Transverse colon (tissue), 4 donors: ENCODE measurements around the gene KIN. TPM values are rescaled to one million over a fixed set of nuclear protein-coding genes. Genes with fewer than 3 reads are reported as not detected.
"Not testable (repeated sequence)": the region's sequence is repeated elsewhere in the genome, so short reads cannot be mapped to it uniquely, and the experiment has no call there.

Source experiments
- DNase-seq: peaks from one replicate; pipeline ENCODE4 v3.0.0-alpha.2; 2019
- H3K27ac ChIP-seq, 4 donors: fragments of 200-600 bp; sonication (generic); 2 replicates each; pipeline ENCODE4 v1.5.1; 2016 to 2018; ENCODE audit warnings: inconsistent platforms in 4 of 4
- H3K27me3 ChIP-seq: fragments of 200-600 bp; sonication (generic); 2 replicates; pipeline ENCODE4 v1.5.1; 2017; ENCODE audit warnings: inconsistent platforms
- H3K36me3 ChIP-seq, 4 donors: fragments of 200-600 bp; sonication (generic); 2 replicates each; pipeline ENCODE4 v1.5.1; 2017 to 2019; ENCODE audit warnings: inconsistent platforms in 4 of 4
- H3K4me1 ChIP-seq, 4 donors: fragments of 200-600 bp; sonication (generic); 2 replicates each; pipeline ENCODE4 v1.5.1; 2017 to 2020; ENCODE audit warnings: inconsistent platforms in 4 of 4
- H3K4me3 ChIP-seq, 4 donors: fragments of 200-600 bp; sonication (generic); 1 replicate in 1 of 4; 2 replicates in 3 of 4; pipeline versions ENCODE4 v1.5.1 to v1.6.1; 2017 to 2019; ENCODE audit warnings: inconsistent platforms in 4 of 4
- H3K9me3 ChIP-seq, 2 donors: fragments of 200-600 bp; sonication (generic); 2 replicates each; pipeline ENCODE4 v1.5.1; 2017 to 2019; ENCODE audit warnings: inconsistent platforms in 2 of 2
- EP300 ChIP-seq: sonication (generic); formaldehyde crosslinking; IDR thresholded peaks from one replicate; pipeline ENCODE4 v1.6.1; 2017; ENCODE audit warnings: antibody characterized with exemption, low read depth
- POLR2A ChIP-seq: fragments of 450-650 bp; IDR thresholded peaks from one replicate; pipeline ENCODE4 v1.6.1; 2016; ENCODE audit warnings: antibody characterized with exemption, mild to moderate bottlenecking, moderate library complexity
- POLR2AphosphoS5 ChIP-seq, 3 donors: sonication (generic); formaldehyde crosslinking; IDR thresholded peaks; one replicate each; pipeline ENCODE4 v1.6.1; 2016; ENCODE audit warnings: antibody characterized with exemption in 3 of 3
- WGBS, 2 donors: methylation state at CpG; one replicate each; pipeline ENCODE4 v1.1.5; 2018; ENCODE audit warnings: low coverage in 1 of 2; 5-methylcytosine and 5-hydroxymethylcytosine counted together
- in situ Hi-C, 4 donors: fragments of 200-750 bp; cut with MboI; loops; one replicate each; pipeline versions ENCODE4 v1.15.0 to v1.15.1; 2017; ENCODE audit warnings: low sequenced_read_pairs in 3 of 4, low pct_ligation_motif_present in 1 of 4, low pct_unique_long_range_greater_than_20kb in 1 of 4
- intact Hi-C: fragments of 100-400 bp; cut with DNase I; formaldehyde crosslinking; loops from one replicate; pipeline ENCODE4 v1.15.1; 2023; ENCODE audit warnings: low total_unique reads
- total RNA-seq, 4 donors: library from RNA; depleted of rRNA; stranded (reverse); fragments of >200 nt; gene quantifications; one replicate each; pipeline ENCODE4 v1.1.0, GENCODE V29; 2016
- TF ChIP-seq, protein P1 (sequence below), 5 experiments: fragments of 200-600 bp in 3 of 5; fragments of 450-650 bp in 2 of 5; sonication (generic) in 3 of 5; IDR thresholded peaks; 1 replicate in 2 of 5; 2 replicates in 3 of 5; pipeline ENCODE4 v1.5.1; 2016 to 2017; ENCODE audit warnings: antibody characterized with exemption in 5 of 5, inconsistent platforms in 3 of 5, mild to moderate bottlenecking in 2 of 5, moderate library complexity in 1 of 5

The KIN gene
- total RNA-seq, 4 donors from 2014 or later = 1.8 to 10.8 (median 5.5) TPM

DNA sequence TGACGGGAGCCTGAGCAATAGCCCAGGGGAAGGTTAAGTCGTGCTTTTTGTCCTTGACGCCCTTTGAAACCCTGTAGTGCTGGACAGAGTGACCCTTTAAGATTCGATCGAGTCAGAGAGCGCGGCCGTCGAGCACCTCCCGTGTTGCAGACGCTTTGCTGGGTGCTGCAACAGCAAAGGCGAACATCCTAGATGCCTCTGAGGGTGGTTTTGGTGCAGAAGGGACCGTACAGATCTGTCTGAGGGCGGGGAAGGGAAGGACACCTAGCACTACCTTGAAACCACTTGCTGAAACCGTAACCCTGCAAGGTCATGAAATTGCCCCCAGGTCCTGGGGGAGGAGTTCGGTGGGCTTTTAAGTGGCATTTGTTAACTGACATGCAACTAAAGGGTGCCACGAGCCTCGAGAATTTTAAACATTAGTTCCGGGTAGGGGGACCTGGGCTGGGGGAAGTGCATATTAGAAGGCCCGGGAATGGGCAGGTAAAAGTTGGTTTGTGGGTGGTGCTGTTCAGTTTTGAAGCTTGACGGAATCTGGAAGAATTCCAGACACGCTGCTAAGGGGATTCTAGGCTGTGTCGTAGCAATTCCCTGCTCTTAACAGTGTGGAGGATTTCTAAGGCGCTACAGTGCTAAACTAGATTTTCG lies 970 bp upstream of the KIN start:
- intact Hi-C loops = no loop called here
- DNase-seq = no peak
- in situ Hi-C loops = no loop called here

DNA sequence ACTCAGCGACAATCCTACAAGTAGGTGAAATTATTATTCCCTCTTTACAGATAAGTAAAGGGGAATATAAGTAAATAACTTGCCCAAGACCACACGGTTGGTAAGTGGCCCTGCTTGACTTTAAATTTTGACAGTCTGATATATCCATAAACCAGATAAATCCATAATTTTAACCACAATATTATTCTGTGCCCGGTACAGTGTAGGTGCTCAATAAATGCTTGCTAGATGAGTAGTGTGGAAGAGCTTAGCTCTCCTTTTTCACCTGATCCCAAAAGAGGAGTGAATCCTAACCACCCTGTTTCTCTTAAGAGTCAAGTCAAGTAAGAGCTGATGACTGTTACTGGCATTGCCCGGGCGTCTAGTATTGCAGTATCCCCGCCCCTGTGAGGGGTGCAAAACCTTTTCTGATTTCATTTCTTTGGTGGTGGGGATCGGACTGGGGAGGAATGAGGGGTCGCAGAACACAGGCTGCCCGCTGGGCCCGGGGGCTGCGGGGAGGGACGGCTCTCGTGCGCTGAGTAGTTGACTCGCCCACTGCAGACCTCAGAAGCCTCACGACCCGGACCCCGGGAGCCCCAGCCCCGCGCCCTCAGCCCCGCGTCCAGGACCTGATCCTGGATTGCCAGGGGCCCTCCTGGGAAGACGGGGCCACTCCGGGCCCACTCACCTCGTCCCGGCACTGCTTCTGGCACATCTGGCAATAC lies 490 bp downstream of the KIN start:
- intact Hi-C loops = no loop called here
- Histone ChIP-seq H3K36me3 (no peaks in the 10 kb centered on the region), H3K9me3 (no peaks in the 10 kb centered on the region), H3K4me3 (peak overlapping the region; percentile 66 to 98 (median 92)), H3K27ac (peak overlapping the region; percentile 88 to 93 (median 91)), H3K27me3 (no peaks in the 10 kb centered on the region), H3K4me1 (peaks cover 24 to 47% (median 39%) of the 10 kb centered on the region in 4 donors)
- no peak for DNase-seq
- 3% methylated on average over 18 of the region's 26 CpGs; no CpG with 5 or more reads in 1 of the 2 donors for WGBS, 2 donors
- in situ Hi-C loops = no loop called here
- TF ChIP-seq, protein P1, sequence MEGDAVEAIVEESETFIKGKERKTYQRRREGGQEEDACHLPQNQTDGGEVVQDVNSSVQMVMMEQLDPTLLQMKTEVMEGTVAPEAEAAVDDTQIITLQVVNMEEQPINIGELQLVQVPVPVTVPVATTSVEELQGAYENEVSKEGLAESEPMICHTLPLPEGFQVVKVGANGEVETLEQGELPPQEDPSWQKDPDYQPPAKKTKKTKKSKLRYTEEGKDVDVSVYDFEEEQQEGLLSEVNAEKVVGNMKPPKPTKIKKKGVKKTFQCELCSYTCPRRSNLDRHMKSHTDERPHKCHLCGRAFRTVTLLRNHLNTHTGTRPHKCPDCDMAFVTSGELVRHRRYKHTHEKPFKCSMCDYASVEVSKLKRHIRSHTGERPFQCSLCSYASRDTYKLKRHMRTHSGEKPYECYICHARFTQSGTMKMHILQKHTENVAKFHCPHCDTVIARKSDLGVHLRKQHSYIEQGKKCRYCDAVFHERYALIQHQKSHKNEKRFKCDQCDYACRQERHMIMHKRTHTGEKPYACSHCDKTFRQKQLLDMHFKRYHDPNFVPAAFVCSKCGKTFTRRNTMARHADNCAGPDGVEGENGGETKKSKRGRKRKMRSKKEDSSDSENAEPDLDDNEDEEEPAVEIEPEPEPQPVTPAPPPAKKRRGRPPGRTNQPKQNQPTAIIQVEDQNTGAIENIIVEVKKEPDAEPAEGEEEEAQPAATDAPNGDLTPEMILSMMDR (IDR thresholded peaks at IDR 0.05) = no peak
- TF ChIP-seq EP300 = no peak
- TF ChIP-seq POLR2AphosphoS5 (IDR thresholded peaks at IDR 0.05) = no peak
- TF ChIP-seq POLR2A = no peak

More for the DNA sequence above, 970 bp upstream of the KIN start:
- Histone ChIP-seq H3K4me1 (peaks cover 24 to 62% (median 53%) of the 10 kb centered on the region in 4 donors), H3K27me3 (no peaks in the 10 kb centered on the region), H3K36me3 (no peaks in the 10 kb centered on the region), H3K4me3 (peak overlapping the region; percentile 81 to 98 (median 92)), H3K27ac (peak overlapping the region; percentile 88 to 93 (median 91)), H3K9me3 (no peaks in the 10 kb centered on the region)
- TF ChIP-seq POLR2AphosphoS5 (IDR thresholded peaks at IDR 0.05) = no peak
- 2 to 3% methylated on average over 6 to 25 of the region's 25 CpGs for WGBS, 2 donors

DNA sequence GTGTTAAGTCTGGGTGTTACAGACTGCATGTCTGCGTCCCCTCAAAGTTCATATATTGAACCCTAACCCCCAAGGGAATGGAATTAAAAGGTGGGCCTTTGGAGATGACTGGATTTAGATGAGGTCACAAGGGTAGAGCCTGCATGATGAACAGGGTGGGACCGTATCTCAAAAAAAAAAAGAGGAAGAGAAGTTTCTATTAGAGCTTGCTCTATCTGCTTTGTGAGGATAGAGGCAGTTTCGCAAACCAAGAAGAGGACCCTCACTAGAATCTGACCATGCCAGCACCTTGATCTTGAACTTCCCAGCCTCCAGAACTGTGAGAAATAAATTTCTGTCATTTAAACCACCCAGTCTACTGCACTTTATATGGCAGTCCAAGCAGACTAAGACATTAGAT lies 1.4 kb downstream of the KIN start:
- in situ Hi-C loops (no loop called here), intact Hi-C loops (no loop called here)
- Histone ChIP-seq H3K27me3 (no peaks in the 10 kb centered on the region), H3K27ac (no peak overlapping the region), H3K4me1 (peaks cover 24 to 38% (median 32%) of the 10 kb centered on the region in 4 donors), H3K9me3 (no peaks in the 10 kb centered on the region), H3K36me3 (peaks cover 0 to 4% (median 0%) of the 10 kb centered on the region in 4 donors), H3K4me3 (peak overlapping the region in 1 of 4 donors; percentile 98)
- TF ChIP-seq EP300 (no peak), POLR2AphosphoS5 (IDR thresholded peaks at IDR 0.05) (no peak), POLR2A (no peak)
- TF ChIP-seq, protein P1 (IDR thresholded peaks at IDR 0.05) = no peak
- DNase-seq = no peak
- 75 to 78% methylated on average over 2 to 3 of the region's 3 CpGs for WGBS, 2 donors

DNA sequence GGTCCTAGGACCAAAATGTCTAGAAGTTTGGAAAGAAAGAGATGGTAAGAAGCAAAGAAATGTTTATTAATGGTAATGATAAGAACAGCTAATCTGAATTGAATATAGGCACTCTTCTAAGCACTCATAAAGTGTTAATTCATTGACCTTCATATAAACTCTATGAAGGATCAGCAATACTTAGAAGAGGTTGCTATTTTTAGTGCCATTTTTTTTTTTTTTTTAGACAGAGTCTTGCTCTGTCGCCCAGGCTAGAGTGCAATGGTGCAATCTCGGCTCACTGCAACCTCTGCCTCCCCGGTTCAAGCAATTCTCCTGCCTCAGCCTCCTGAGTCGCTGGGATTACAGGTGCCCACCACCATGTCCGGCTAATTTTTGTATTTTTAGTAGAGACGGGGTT lies 5.6 kb downstream of the KIN start:
- H3K9me3 ChIP-seq, H3K27me3 ChIP-seq, DNase-seq, in situ Hi-C loops, H3K4me3 ChIP-seq, intact Hi-C loops, H3K27ac ChIP-seq: not testable (repeated sequence)
- peaks cover 7 to 11% (median 9%) of the 10 kb centered on the region in 4 donors for H3K4me1 ChIP-seq
- peaks cover 0 to 46% (median 5%) of the 10 kb centered on the region in 4 donors for H3K36me3 ChIP-seq
- WGBS, 2 donors = 92 to 94% methylated on average over 6 of the region's 6 CpGs

DNA sequence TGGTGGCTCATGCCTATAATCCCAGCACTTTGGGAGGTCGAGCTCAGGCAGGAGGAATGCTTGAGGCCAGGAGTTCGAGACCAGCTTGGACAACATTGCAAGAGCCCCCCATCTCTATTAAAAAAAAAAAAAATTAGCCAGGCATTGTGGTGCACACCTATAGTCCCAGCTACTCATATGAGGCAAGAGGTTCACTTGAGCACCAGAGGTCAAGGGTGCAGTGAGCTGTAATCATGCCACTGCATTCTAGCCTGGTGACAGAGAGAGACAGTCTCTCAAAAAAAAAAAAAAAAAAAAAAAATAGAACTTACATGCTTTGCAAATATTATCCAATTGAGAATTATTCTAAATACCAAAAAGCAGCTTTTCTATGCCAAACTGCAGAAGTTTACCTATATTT lies 11.0 kb downstream of the KIN start:
- peaks cover 0 to 72% (median 13%) of the 10 kb centered on the region in 4 donors for H3K36me3 ChIP-seq

More for the DNA sequence above, 11.0 kb downstream of the KIN start:
- no peak for DNase-seq
- H3K4me3 ChIP-seq = no peak overlapping the region
- TF ChIP-seq POLR2A = no peak
- TF ChIP-seq, protein P1 (IDR thresholded peaks at IDR 0.05) = no peak
- TF ChIP-seq POLR2AphosphoS5 (IDR thresholded peaks at IDR 0.05) = no peak
- H3K9me3 ChIP-seq = no peaks in the 10 kb centered on the region
- in situ Hi-C loops (no loop called here), intact Hi-C loops (no loop called here)
- peaks cover 0 to 10% (median 2%) of the 10 kb centered on the region in 4 donors for H3K4me1 ChIP-seq
- H3K27ac ChIP-seq = no peak overlapping the region
- no peaks in the 10 kb centered on the region for H3K27me3 ChIP-seq
- 97% methylated on average over 2 of the region's 2 CpGs; no CpG with 5 or more reads in 1 of the 2 donors for WGBS, 2 donors
